Transverse colon (tissue), 4 donors: ENCODE results near the gene LRWD1.

Experiments
- POLR2A ChIP-seq: fragments of 450-650 bp; IDR thresholded peaks from one replicate; pipeline ENCODE4 v1.6.1; 2016; ENCODE audit warnings: antibody characterized with exemption, mild to moderate bottlenecking, moderate library complexity
- POLR2AphosphoS5 ChIP-seq, 3 donors: sonication (generic); formaldehyde crosslinking; IDR thresholded peaks; one replicate each; pipeline ENCODE4 v1.6.1; 2016; ENCODE audit warnings: antibody characterized with exemption in 3 of 3
- TF ChIP-seq, protein P1 (sequence below), 5 experiments: fragments of 200-600 bp in 3 of 5; fragments of 450-650 bp in 2 of 5; sonication (generic) in 3 of 5; IDR thresholded peaks; 1 replicate in 2 of 5; 2 replicates in 3 of 5; pipeline ENCODE4 v1.5.1; 2016 to 2017; ENCODE audit warnings: antibody characterized with exemption in 5 of 5, inconsistent platforms in 3 of 5, mild to moderate bottlenecking in 2 of 5, moderate library complexity in 1 of 5

DNA sequence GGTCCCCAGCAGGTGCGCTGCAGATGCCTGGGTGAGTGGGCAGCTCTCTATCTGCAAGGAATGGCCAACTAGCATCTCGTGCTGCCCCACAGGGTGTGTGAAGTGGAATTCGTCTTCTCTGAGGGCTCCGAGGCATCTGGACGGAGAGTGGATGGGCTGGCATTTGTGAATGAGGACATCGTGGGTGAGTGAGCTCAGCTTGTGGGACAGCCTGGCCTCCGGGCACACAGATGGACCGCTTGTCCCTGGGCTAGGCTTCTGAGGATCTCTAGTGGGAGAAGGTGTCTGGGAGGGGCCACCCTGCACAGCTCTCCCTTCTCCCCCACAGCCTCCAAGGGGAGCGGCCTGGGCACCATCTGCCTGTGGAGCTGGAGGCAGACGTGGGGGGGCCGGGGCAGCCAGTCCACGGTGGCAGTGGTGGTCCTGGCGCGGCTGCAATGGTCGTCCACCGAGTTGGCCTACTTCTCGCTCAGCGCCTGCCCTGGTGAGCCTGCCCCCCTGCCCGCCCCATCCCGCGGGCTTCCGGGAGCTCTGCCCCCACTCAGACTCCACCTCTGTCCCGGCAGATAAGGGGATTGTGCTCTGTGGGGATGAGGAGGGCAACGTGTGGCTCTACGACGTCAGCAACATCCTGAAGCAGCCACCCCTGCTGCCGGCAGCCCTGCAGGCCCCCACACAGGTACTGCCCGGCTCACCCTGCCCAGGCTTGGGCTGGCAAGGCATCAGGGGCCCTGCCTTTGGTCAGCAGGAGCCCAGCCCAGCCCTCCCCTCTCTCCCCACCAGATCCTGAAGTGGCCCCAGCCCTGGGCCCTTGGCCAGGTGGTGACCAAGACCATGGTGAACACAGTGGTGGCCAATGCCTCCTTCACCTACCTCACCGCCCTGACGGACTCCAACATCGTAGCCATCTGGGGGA is 7.6 kb downstream of the LRWD1 start:
- TF ChIP-seq, protein P1, sequence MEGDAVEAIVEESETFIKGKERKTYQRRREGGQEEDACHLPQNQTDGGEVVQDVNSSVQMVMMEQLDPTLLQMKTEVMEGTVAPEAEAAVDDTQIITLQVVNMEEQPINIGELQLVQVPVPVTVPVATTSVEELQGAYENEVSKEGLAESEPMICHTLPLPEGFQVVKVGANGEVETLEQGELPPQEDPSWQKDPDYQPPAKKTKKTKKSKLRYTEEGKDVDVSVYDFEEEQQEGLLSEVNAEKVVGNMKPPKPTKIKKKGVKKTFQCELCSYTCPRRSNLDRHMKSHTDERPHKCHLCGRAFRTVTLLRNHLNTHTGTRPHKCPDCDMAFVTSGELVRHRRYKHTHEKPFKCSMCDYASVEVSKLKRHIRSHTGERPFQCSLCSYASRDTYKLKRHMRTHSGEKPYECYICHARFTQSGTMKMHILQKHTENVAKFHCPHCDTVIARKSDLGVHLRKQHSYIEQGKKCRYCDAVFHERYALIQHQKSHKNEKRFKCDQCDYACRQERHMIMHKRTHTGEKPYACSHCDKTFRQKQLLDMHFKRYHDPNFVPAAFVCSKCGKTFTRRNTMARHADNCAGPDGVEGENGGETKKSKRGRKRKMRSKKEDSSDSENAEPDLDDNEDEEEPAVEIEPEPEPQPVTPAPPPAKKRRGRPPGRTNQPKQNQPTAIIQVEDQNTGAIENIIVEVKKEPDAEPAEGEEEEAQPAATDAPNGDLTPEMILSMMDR (IDR thresholded peaks at IDR 0.05), result no peak
- TF ChIP-seq POLR2A (no peak), POLR2AphosphoS5 (IDR thresholded peaks at IDR 0.05) (no peak)
